PC-9 (cell line): Measurements from ENCODE around the gene ZNF169. TPM values are rescaled to one million over a fixed set of nuclear protein-coding genes. Genes with fewer than 3 reads are reported as not detected.
"Not testable (repeated sequence)": the region's sequence is repeated elsewhere in the genome, so short reads cannot be mapped to it uniquely, and the experiment has no call there.

ENCODE experiments used
- BruUV-seq: library from RNA; stranded (reverse); fragments of 400-500 nt; replicated peaks from 2 replicates; lab custom pipeline; 2021; lab: Mats Ljungman, UMichigan
- CTCF ChIA-PET: fragments of 300-600 bp; sonication (Branson Sonifier 250); formaldehyde crosslinking; loops from one replicate; lab custom pipeline; 2022; ENCODE audit warnings: antibody characterized with exemption; lab: Charles Lee
- POLR2A ChIA-PET: fragments of 300-600 bp; sonication (Branson Sonifier 250); formaldehyde crosslinking; loops from one replicate; lab custom pipeline; 2022; ENCODE audit warnings: antibody characterized with exemption; ENCODE audit not compliant: unreplicated experiment; lab: Charles Lee
- DNase-seq, 2 experiments: peaks; one replicate each; pipeline versions ENCODE4 v3.0.0 to v3.0.0-alpha.2; 2015 to 2022; ENCODE audit warnings: mixed read lengths in 1 of 2
- H2AFZ ChIP-seq: fragments of 200-600 bp; sonication (generic); 2 replicates; pipeline ENCODE4 v1.8.1; 2017; ENCODE audit warnings: antibody characterized with exemption
- H3F3A ChIP-seq: fragments of 200-600 bp; sonication (generic); 2 replicates; pipeline ENCODE4 v1.8.1; 2017; ENCODE audit warnings: antibody characterized with exemption, mild to moderate bottlenecking, low read depth; ENCODE audit not compliant: insufficient read depth
- H3K27ac ChIP-seq: fragments of 200-600 bp; sonication (generic); 2 replicates; pipeline ENCODE4 v1.6.1; 2016; ENCODE audit warnings: mixed run types
- H3K27me3 ChIP-seq: fragments of 200-600 bp; sonication (generic); 2 replicates; pipeline ENCODE4 v1.6.1; 2016; ENCODE audit warnings: low read depth, mixed run types; ENCODE audit not compliant: insufficient read depth
- H3K36me3 ChIP-seq: fragments of 200-600 bp; sonication (generic); 2 replicates; pipeline ENCODE4 v1.6.1; 2016; ENCODE audit warnings: low read depth, mixed run types
- H3K4me1 ChIP-seq: fragments of 200-600 bp; sonication (generic); replicated peaks from 2 replicates; pipeline ENCODE4 v1.6.1; 2016; ENCODE audit warnings: mixed run types; ENCODE audit not compliant: insufficient read depth
- H3K4me2 ChIP-seq: fragments of 200-600 bp; sonication (generic); 2 replicates; pipeline ENCODE4 v1.6.1; 2017; ENCODE audit warnings: mixed run types
- H3K4me3 ChIP-seq: fragments of 200-600 bp; sonication (generic); 2 replicates; pipeline ENCODE4 v1.6.1; 2016; ENCODE audit warnings: mixed run types
- H3K79me2 ChIP-seq: fragments of 200-600 bp; sonication (generic); 2 replicates; pipeline ENCODE4 v1.6.1; 2017; ENCODE audit warnings: low read depth, mixed run types
- H3K9me2 ChIP-seq: fragments of 200-600 bp; sonication (generic); 2 replicates; pipeline ENCODE4 v1.8.1; 2017; ENCODE audit warnings: mild to moderate bottlenecking; ENCODE audit not compliant: insufficient read depth
- H3K9me3 ChIP-seq: fragments of 200-600 bp; sonication (generic); 2 replicates; pipeline ENCODE4 v1.8.1; 2016; ENCODE audit warnings: low read depth; ENCODE audit not compliant: insufficient read depth
- H4K20me1 ChIP-seq: fragments of 200-600 bp; sonication (generic); 2 replicates; pipeline ENCODE4 v1.8.1; 2017; ENCODE audit not compliant: insufficient read depth
- intact Hi-C: fragments of 100-400 bp; cut with micrococcal nuclease; formaldehyde crosslinking; loops from one replicate; pipeline ENCODE4 v1.10.0; 2022; ENCODE audit not compliant: unreplicated experiment
- total RNA-seq: library from RNA; stranded (reverse); gene quantifications from 2 replicates; pipeline ENCODE4 v1.2.3, GENCODE V29; 2021

Gene ZNF169
- total RNA-seq, 1 experiment from 2014 or later = 8.5 TPM

DNA sequence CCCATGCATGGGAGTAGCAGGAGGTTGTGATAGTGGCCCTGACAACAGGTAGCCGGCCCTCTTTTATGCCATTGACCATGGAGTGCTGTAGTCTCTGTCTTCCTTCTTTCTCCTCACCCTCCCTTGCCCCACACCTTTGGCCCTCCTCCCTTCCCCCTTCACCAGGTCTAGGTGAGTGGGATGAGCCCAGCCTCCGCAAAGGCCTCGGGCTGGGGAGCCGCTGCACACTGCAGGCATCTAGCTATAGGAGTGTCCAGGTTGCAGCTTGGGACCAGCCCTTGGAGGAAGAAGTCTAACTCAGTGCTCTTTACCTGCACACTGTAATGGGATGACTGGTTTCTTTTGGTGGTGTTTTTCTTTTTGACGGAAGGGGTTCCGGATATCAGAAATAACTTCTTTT is 81.7 kb downstream of the ZNF169 start:
- H3K4me1 ChIP-seq, BruUV-seq, H3F3A ChIP-seq, DNase-seq, intact Hi-C loops, H4K20me1 ChIP-seq, H3K9me3 ChIP-seq, H3K36me3 ChIP-seq, H2AFZ ChIP-seq, H3K27ac ChIP-seq, POLR2A ChIA-PET, CTCF ChIA-PET, H3K4me3 ChIP-seq, H3K4me2 ChIP-seq, H3K27me3 ChIP-seq, H3K9me2 ChIP-seq, H3K79me2 ChIP-seq: not testable (repeated sequence)

DNA sequence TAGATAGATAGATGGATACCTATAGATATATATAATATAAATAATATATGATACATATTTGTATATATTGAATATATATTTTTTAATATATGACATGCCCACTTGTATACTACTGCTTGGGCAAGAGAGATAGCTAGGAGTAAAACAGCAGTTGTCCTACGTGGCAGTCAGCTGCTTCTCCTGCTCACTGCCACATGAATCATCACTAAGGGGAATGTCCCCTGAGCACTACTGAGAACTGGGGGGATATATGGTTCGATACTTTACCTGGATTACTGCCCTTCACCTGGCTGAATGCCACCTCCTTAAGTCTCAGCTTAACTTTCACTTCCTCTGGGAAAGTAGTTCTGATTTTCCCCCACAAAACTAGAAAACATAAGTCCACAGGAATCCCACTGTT is 82.6 kb downstream of the ZNF169 start:
- H3K4me1 ChIP-seq, H3K4me2 ChIP-seq, H3K36me3 ChIP-seq, H3K4me3 ChIP-seq, H3K27ac ChIP-seq, H3K9me2 ChIP-seq, H3K9me3 ChIP-seq, DNase-seq, BruUV-seq, H3K79me2 ChIP-seq, H2AFZ ChIP-seq, intact Hi-C loops, H4K20me1 ChIP-seq, H3K27me3 ChIP-seq, CTCF ChIA-PET, H3F3A ChIP-seq, POLR2A ChIA-PET: not testable (repeated sequence)

- H3K4me3 ChIP-seq, H2AFZ ChIP-seq, BruUV-seq, H3K4me2 ChIP-seq, POLR2A ChIA-PET, CTCF ChIA-PET, H3K9me3 ChIP-seq, H3K79me2 ChIP-seq, H3K27me3 ChIP-seq, intact Hi-C loops, H3K27ac ChIP-seq, H3K36me3 ChIP-seq, H3F3A ChIP-seq, DNase-seq, H3K9me2 ChIP-seq, H3K4me1 ChIP-seq, H4K20me1 ChIP-seq: not testable (repeated sequence)
Measured at GRCh38 chr9:94347451-94347850, 88.4 kb downstream of the ZNF169 start.

DNA sequence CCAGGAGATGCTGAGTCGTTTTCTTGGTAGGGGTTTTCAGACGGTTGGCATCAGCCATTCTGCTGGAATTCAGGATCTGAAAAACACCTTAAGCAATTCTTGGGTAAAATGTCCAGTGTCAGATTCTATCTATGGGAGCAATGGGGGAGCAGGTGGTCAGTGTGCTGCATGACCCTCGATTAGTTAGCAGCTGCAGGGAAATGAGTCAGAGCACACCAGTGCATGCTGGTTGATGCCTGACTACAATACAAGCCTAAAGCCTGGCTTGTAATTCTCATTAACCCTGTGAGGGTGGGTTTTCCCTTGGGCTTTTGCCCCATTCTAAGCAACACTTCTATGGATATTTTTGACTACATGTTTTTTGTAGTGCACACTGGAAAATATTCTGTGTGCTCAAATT is 89.7 kb downstream of the ZNF169 start:
- DNase-seq, H3K4me3 ChIP-seq, intact Hi-C loops, BruUV-seq, H3K4me2 ChIP-seq, H3K4me1 ChIP-seq, H3F3A ChIP-seq, H3K9me2 ChIP-seq, H4K20me1 ChIP-seq, H3K27me3 ChIP-seq, H3K9me3 ChIP-seq, H2AFZ ChIP-seq, POLR2A ChIA-PET, H3K36me3 ChIP-seq, CTCF ChIA-PET, H3K27ac ChIP-seq, H3K79me2 ChIP-seq: not testable (repeated sequence)

Other genes with a start within 250 kb of the ZNF169 start
- gene PTPDC1, start 174.8 kb upstream of the ZNF169 start, total RNA-seq = 6.5 and 7.4 TPM in 2 replicates
- gene NUTM2F, start 69.3 kb downstream of the ZNF169 start, total RNA-seq = 0.15 TPM in 1 of 2 replicates, not detected in the other